ENCODE results near the gene RAD51B.

RAD51B gene

GRCh38 chr14:68458253-68458652 is 638.7 kb downstream of the RAD51B start:
- H3K4me1 Mint-ChIP-seq, result peaks cover 10% of the 10 kb centered on the region
- H3K27ac Mint-ChIP-seq, result no peak overlapping the region
- no peak overlapping the region for H3K4me3 Mint-ChIP-seq
- H3K27me3 Mint-ChIP-seq, result no peaks in the 10 kb centered on the region
- peaks cover 4% of the 10 kb centered on the region for H3K36me3 Mint-ChIP-seq
- H3K9me3 Mint-ChIP-seq, result peaks cover 5% of the 10 kb centered on the region

- Mint-ChIP-seq H3K4me1 (peaks cover 3% of the 10 kb centered on the region), H3K4me3 (no peak overlapping the region), H3K27me3 (no peaks in the 10 kb centered on the region), H3K27ac (no peak overlapping the region), H3K36me3 (peaks cover under 1% of the 10 kb centered on the region), H3K9me3 (peaks cover 2% of the 10 kb centered on the region)
These were observed 639.4 kb downstream of the RAD51B start for GRCh38 chr14:68458840-68459469.

- H3K27me3 Mint-ChIP-seq, result no peaks in the 10 kb centered on the region
- no peaks in the 10 kb centered on the region for H3K9me3 Mint-ChIP-seq
- no peak overlapping the region for H3K27ac Mint-ChIP-seq
- no peaks in the 10 kb centered on the region for H3K36me3 Mint-ChIP-seq
- H3K4me1 Mint-ChIP-seq, result no peaks in the 10 kb centered on the region
- H3K4me3 Mint-ChIP-seq, result no peak overlapping the region
These were observed 640.0 kb downstream of the RAD51B start for GRCh38 chr14:68459480-68460136.

GRCh38 chr14:68460541-68460940 is 641.0 kb downstream of the RAD51B start:
- no peaks in the 10 kb centered on the region for H3K27me3 Mint-ChIP-seq
- no peaks in the 10 kb centered on the region for H3K9me3 Mint-ChIP-seq
- H3K4me3 Mint-ChIP-seq, result no peak overlapping the region
- H3K27ac Mint-ChIP-seq, result no peak overlapping the region
- no peaks in the 10 kb centered on the region for H3K36me3 Mint-ChIP-seq
- H3K4me1 Mint-ChIP-seq, result peaks cover 3% of the 10 kb centered on the region

- Mint-ChIP-seq H3K36me3 (no peaks in the 10 kb centered on the region), H3K4me3 (no peak overlapping the region), H3K4me1 (peaks cover 3% of the 10 kb centered on the region), H3K27ac (no peak overlapping the region), H3K9me3 (no peaks in the 10 kb centered on the region), H3K27me3 (no peaks in the 10 kb centered on the region)
These were observed 641.5 kb downstream of the RAD51B start for GRCh38 chr14:68461086-68461485.

GRCh38 chr14:68462683-68463082 is 643.1 kb downstream of the RAD51B start:
- no peaks in the 10 kb centered on the region for H3K9me3 Mint-ChIP-seq
- H3K4me3 Mint-ChIP-seq, result no peak overlapping the region
- H3K36me3 Mint-ChIP-seq, result no peaks in the 10 kb centered on the region
- H3K27me3 Mint-ChIP-seq, result no peaks in the 10 kb centered on the region
- H3K27ac Mint-ChIP-seq, result no peak overlapping the region
- H3K4me1 Mint-ChIP-seq, result peaks cover 3% of the 10 kb centered on the region

- Mint-ChIP-seq H3K27ac (no peak overlapping the region), H3K4me3 (no peak overlapping the region), H3K4me1 (peaks cover 6% of the 10 kb centered on the region), H3K36me3 (peaks cover 2% of the 10 kb centered on the region), H3K27me3 (no peaks in the 10 kb centered on the region), H3K9me3 (no peaks in the 10 kb centered on the region)
These were observed 643.7 kb downstream of the RAD51B start for GRCh38 chr14:68463299-68463698.

- Mint-ChIP-seq H3K4me3 (no peak overlapping the region), H3K9me3 (no peaks in the 10 kb centered on the region), H3K36me3 (peaks cover 2% of the 10 kb centered on the region), H3K27me3 (no peaks in the 10 kb centered on the region), H3K27ac (no peak overlapping the region), H3K4me1 (peaks cover 11% of the 10 kb centered on the region)
These were observed 644.3 kb downstream of the RAD51B start for GRCh38 chr14:68463705-68464374.

- Mint-ChIP-seq H3K4me1 (peaks cover 17% of the 10 kb centered on the region), H3K4me3 (no peak overlapping the region), H3K27ac (no peak overlapping the region), H3K27me3 (no peaks in the 10 kb centered on the region), H3K36me3 (peaks cover 2% of the 10 kb centered on the region), H3K9me3 (no peaks in the 10 kb centered on the region)
These were observed 645.1 kb downstream of the RAD51B start for GRCh38 chr14:68464711-68465110.

GRCh38 chr14:68466491-68466977 is 647.0 kb downstream of the RAD51B start:
- Mint-ChIP-seq H3K36me3 (peaks cover 6% of the 10 kb centered on the region), H3K4me1 (peaks cover 29% of the 10 kb centered on the region), H3K4me3 (no peak overlapping the region), H3K9me3 (no peaks in the 10 kb centered on the region), H3K27ac (no peak overlapping the region), H3K27me3 (no peaks in the 10 kb centered on the region)

GRCh38 chr14:68467425-68467824 is 647.8 kb downstream of the RAD51B start:
- H3K36me3 Mint-ChIP-seq, result peaks cover 6% of the 10 kb centered on the region
- H3K9me3 Mint-ChIP-seq, result no peaks in the 10 kb centered on the region
- no peaks in the 10 kb centered on the region for H3K27me3 Mint-ChIP-seq

GRCh38 chr14:68468437-68469207 is 649.0 kb downstream of the RAD51B start:
- Mint-ChIP-seq H3K27ac (no peak overlapping the region), H3K36me3 (peaks cover 6% of the 10 kb centered on the region), H3K4me3 (no peak overlapping the region), H3K27me3 (no peaks in the 10 kb centered on the region), H3K4me1 (peaks cover 33% of the 10 kb centered on the region), H3K9me3 (no peaks in the 10 kb centered on the region)

More at GRCh38 chr14:68467425-68467824, 647.8 kb downstream of the RAD51B start:
- no peak overlapping the region for H3K27ac Mint-ChIP-seq
- no peak overlapping the region for H3K4me3 Mint-ChIP-seq
- H3K4me1 Mint-ChIP-seq, result peaks cover 33% of the 10 kb centered on the region

- H3K36me3 Mint-ChIP-seq, result peaks cover 6% of the 10 kb centered on the region
- peaks cover 37% of the 10 kb centered on the region for H3K4me1 Mint-ChIP-seq
- no peaks in the 10 kb centered on the region for H3K9me3 Mint-ChIP-seq
- H3K27ac Mint-ChIP-seq, result no peak overlapping the region
- no peaks in the 10 kb centered on the region for H3K27me3 Mint-ChIP-seq
- H3K4me3 Mint-ChIP-seq, result no peak overlapping the region
These were observed 649.7 kb downstream of the RAD51B start for GRCh38 chr14:68469208-68469713.

- Mint-ChIP-seq H3K9me3 (no peaks in the 10 kb centered on the region), H3K27me3 (no peaks in the 10 kb centered on the region), H3K27ac (no peak overlapping the region), H3K4me3 (no peak overlapping the region), H3K36me3 (peaks cover 6% of the 10 kb centered on the region), H3K4me1 (peaks cover 37% of the 10 kb centered on the region)
These were observed 650.8 kb downstream of the RAD51B start for GRCh38 chr14:68470361-68470760.
